Gastrocnemius medialis (tissue), 4 donors: ENCODE results near the gene TP63. TPM values are rescaled to one million over a fixed set of nuclear protein-coding genes. Genes with fewer than 3 reads are reported as not detected.

ENCODE experiments used
- ATAC-seq, 2 donors: fragments of 150-250 bp; one replicate each; pipeline ENCODE4 v1.9.1; 2016
- DNase-seq, 2 donors: peaks; one replicate each; pipeline ENCODE4 v3.0.0-alpha.2; 2019
- H3K27ac ChIP-seq, 4 donors: fragments of 200-600 bp; sonication (generic); 1 replicate in 1 of 4; 2 replicates in 3 of 4; pipeline ENCODE4 v1.5.1; 2016 to 2018; ENCODE audit warnings: mild to moderate bottlenecking in 2 of 4, moderate library complexity in 1 of 4
- H3K27me3 ChIP-seq, 3 donors: fragments of 200-600 bp; sonication (generic) in 2 of 3; 1 replicate in 1 of 3; 2 replicates in 2 of 3; pipeline versions ENCODE4 v1.5.1 to v1.6.0; 2016 to 2019; ENCODE audit warnings: mild to moderate bottlenecking in 1 of 3, moderate library complexity in 1 of 3
- H3K36me3 ChIP-seq, 2 donors: fragments of 200-600 bp; sonication (generic) in 1 of 2; one replicate each; pipeline ENCODE4 v1.5.1; 2017 to 2018
- H3K4me1 ChIP-seq, 2 donors: fragments of 200-600 bp; sonication (generic) in 1 of 2; one replicate each; pipeline ENCODE4 v1.5.1; 2016 to 2017; ENCODE audit warnings: mild to moderate bottlenecking in 2 of 2
- H3K4me3 ChIP-seq, 4 donors: fragments of 200-600 bp; sonication (generic) in 3 of 4; 1 replicate in 1 of 4; 2 replicates in 3 of 4; pipeline ENCODE4 v1.5.1; 2016 to 2019; ENCODE audit warnings: mild to moderate bottlenecking in 2 of 4
- H3K9me3 ChIP-seq, 3 donors: fragments of 200-600 bp; sonication (generic) in 2 of 3; 1 replicate in 1 of 3; 2 replicates in 2 of 3; pipeline ENCODE4 v1.5.1; 2016 to 2019
- CTCF ChIP-seq, 5 experiments: fragments of 450-650 bp in 3 of 5; fragments of 200-600 bp in 2 of 5; sonication (generic) in 2 of 5; IDR thresholded peaks in 4 of 5; conservative IDR thresholded peaks in 1 of 5; 1 replicate in 4 of 5; 2 replicates in 1 of 5; pipeline ENCODE4 v1.5.1; 2016 to 2019; ENCODE audit warnings: antibody characterized with exemption in 5 of 5, mild to moderate bottlenecking in 3 of 5, moderate library complexity in 3 of 5
- POLR2A ChIP-seq, 2 donors: fragments of 450-650 bp; IDR thresholded peaks; one replicate each; pipeline ENCODE4 v1.6.1; 2017; ENCODE audit warnings: antibody characterized with exemption in 2 of 2, mild to moderate bottlenecking in 2 of 2, moderate library complexity in 2 of 2
- in situ Hi-C, 4 donors: fragments of 200-750 bp; cut with MboI; loops; one replicate each; pipeline versions ENCODE4 v1.15.0 to v1.8.0; 2017; ENCODE audit warnings: low sequenced_read_pairs in 4 of 4
- intact Hi-C: fragments of 100-400 bp; cut with DNase I; formaldehyde crosslinking; loops from one replicate; pipeline ENCODE4 v1.15.1; 2023; ENCODE audit warnings: low total_unique reads
- total RNA-seq, 4 donors: library from RNA; depleted of rRNA; stranded (reverse); fragments of >200 nt; gene quantifications; one replicate each; pipeline versions ENCODE4 v1.1.0 to v1.2.3, GENCODE V29; 2016

Gene TP63
- total RNA-seq, 4 donors from 2014 or later, result 5.2 to 38.8 (median 25.8) TPM

GRCh38 chr3:189806171-189806951 is 175.2 kb downstream of the TP63 start:
- Histone ChIP-seq H3K27ac (peak overlapping the region; percentile 73 to 95 (median 92)), H3K27me3 (no peaks in the 10 kb centered on the region), H3K4me3 (no peak overlapping the region), H3K9me3 (no peaks in the 10 kb centered on the region), H3K4me1 (peaks cover 8 to 24% of the 10 kb centered on the region in 2 donors), H3K36me3 (peaks cover 0 to 4% of the 10 kb centered on the region in 2 donors)
- DNase-seq, result no peak
- in situ Hi-C loops (loop anchor here in 1 of 4 donors (25.0 kb wide), 1 partner anchor 169 kb away; the partner anchor contains the start of gene TP63), intact Hi-C loops (loop anchor here (2.0 kb wide), 1 partner anchor 176 kb away; the partner anchor contains the start of gene TP63)
- TF ChIP-seq CTCF (IDR thresholded peaks at IDR 0.05 in 4 of 5, conservative IDR thresholded peaks at IDR 0.05 in 1 of 5), result no peak
- no peak for TF ChIP-seq POLR2A (IDR thresholded peaks at IDR 0.05)
- peak in 1 of 2 donors; percentile 26 for ATAC-seq

- Histone ChIP-seq H3K4me3 (no peak overlapping the region), H3K27me3 (no peaks in the 10 kb centered on the region), H3K9me3 (no peaks in the 10 kb centered on the region), H3K4me1 (peaks cover 17 to 40% of the 10 kb centered on the region in 2 donors), H3K36me3 (peaks cover 0 to 4% of the 10 kb centered on the region in 2 donors), H3K27ac (peak overlapping the region; percentile 92 to 95 (median 93))
- no peak for TF ChIP-seq CTCF (IDR thresholded peaks at IDR 0.05 in 4 of 5, conservative IDR thresholded peaks at IDR 0.05 in 1 of 5)
- TF ChIP-seq POLR2A (IDR thresholded peaks at IDR 0.05), result no peak
- DNase-seq (peak; percentile 19 to 35), ATAC-seq (peak; percentile 56 to 79)
- in situ Hi-C loops (loop anchor here in 1 of 4 donors (25.0 kb wide), 1 partner anchor 171 kb away; the partner anchor contains the start of gene TP63), intact Hi-C loops (no loop called here)
Measured at GRCh38 chr3:189808246-189809007, 177.2 kb downstream of the TP63 start.

GRCh38 chr3:189809583-189809982 is 178.4 kb downstream of the TP63 start:
- ATAC-seq (no peak), DNase-seq (no peak)
- no peak overlapping the region for H3K4me3 ChIP-seq
- H3K36me3 ChIP-seq, result peaks cover 0 to 4% of the 10 kb centered on the region in 2 donors
- peak overlapping the region; percentile 92 to 95 (median 93) for H3K27ac ChIP-seq
- in situ Hi-C loops, result loop anchor here in 1 of 4 donors (25.0 kb wide), 1 partner anchor 172 kb away; the partner anchor contains the start of gene TP63
- H3K9me3 ChIP-seq, result no peaks in the 10 kb centered on the region
- TF ChIP-seq POLR2A (IDR thresholded peaks at IDR 0.05), result no peak
- TF ChIP-seq CTCF (IDR thresholded peaks at IDR 0.05 in 4 of 5, conservative IDR thresholded peaks at IDR 0.05 in 1 of 5), result no peak
- no peaks in the 10 kb centered on the region for H3K27me3 ChIP-seq
- intact Hi-C loops, result no loop called here
- H3K4me1 ChIP-seq, result peaks cover 19 to 45% of the 10 kb centered on the region in 2 donors

GRCh38 chr3:189812806-189813465 is 181.7 kb downstream of the TP63 start:
- TF ChIP-seq CTCF (IDR thresholded peaks at IDR 0.05 in 4 of 5, conservative IDR thresholded peaks at IDR 0.05 in 1 of 5), result no peak
- no peak for TF ChIP-seq POLR2A (IDR thresholded peaks at IDR 0.05)

More at GRCh38 chr3:189812806-189813465, 181.7 kb downstream of the TP63 start:
- DNase-seq, result no peak
- peak overlapping the region in 3 of 4 donors; percentile 15 to 23 (median 21) for H3K4me3 ChIP-seq
- H3K4me1 ChIP-seq, result peaks cover 30 to 58% of the 10 kb centered on the region in 2 donors
- no peaks in the 10 kb centered on the region for H3K9me3 ChIP-seq
- H3K36me3 ChIP-seq, result peaks cover 0 to 4% of the 10 kb centered on the region in 2 donors
- no peaks in the 10 kb centered on the region for H3K27me3 ChIP-seq
- in situ Hi-C loops (loop anchor here in 1 of 4 donors (25.0 kb wide), 1 partner anchor 176 kb away; the partner anchor contains the start of gene TP63), intact Hi-C loops (loop anchor here (1.0 to 10.0 kb wide), 2 partner anchors 33 to 1588 kb away; no protein-coding TSS in a partner anchor)
- peak in 1 of 2 donors; percentile 2 for ATAC-seq
- peak overlapping the region; percentile 92 to 95 (median 93) for H3K27ac ChIP-seq
